Endometrial microvascular endothelial cells (primary cell): Measurements from ENCODE around the gene TCF7L2. TPM values are rescaled to one million over a fixed set of nuclear protein-coding genes. Genes with fewer than 3 reads are reported as not detected.

Source experiments
- in situ Hi-C: cut with HindIII; loops from 2 replicates; pipeline ENCODE4 v1.10.0; 2017; ENCODE audit warnings: low sequenced_read_pairs, low pct_unique_long_range_greater_than_20kb; ENCODE audit errors: inconsistent ontology term
- total RNA-seq: library from RNA; depleted of rRNA; stranded (reverse); fragments of >200 nt; gene quantifications from one replicate; pipeline ENCODE4 v1.2.3, GENCODE V29; 2015; ENCODE audit errors: inconsistent ontology term

The TCF7L2 gene
- 3.8 TPM for total RNA-seq

DNA sequence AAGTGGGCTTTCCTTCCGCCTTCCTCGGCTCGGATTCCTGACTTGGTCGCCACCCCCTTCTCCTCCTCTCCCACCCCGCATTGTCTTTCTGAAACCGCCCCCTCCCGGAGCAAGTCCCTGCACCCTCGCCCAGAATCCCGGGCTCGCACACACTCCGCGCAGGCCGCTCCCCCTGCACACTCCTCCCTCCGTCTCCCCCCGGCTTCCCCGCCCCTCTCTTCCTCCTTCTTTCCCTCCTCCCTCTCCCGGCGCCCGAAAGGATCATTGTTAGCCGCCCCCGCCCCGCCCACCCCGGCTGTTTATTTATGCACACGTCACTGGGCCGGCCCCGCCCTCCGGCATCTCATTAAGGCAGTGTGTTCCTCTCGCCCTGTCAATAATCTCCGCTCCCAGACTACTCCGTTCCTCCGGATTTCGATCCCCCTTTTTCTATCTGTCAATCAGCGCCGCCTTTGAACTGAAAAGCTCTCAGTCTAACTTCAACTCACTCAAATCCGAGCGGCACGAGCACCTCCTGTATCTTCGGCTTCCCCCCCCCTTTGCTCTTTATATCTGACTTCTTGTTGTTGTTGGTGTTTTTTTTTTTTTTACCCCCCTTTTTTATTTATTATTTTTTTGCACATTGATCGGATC, at the start of gene TCF7L2:
TCF7L2 (plus strand) TSS at position 373 of the 633 bp plus-strand sequence. CDS start 510 bp downstream, outside the sequence.
- in situ Hi-C loops = no loop called here

DNA sequence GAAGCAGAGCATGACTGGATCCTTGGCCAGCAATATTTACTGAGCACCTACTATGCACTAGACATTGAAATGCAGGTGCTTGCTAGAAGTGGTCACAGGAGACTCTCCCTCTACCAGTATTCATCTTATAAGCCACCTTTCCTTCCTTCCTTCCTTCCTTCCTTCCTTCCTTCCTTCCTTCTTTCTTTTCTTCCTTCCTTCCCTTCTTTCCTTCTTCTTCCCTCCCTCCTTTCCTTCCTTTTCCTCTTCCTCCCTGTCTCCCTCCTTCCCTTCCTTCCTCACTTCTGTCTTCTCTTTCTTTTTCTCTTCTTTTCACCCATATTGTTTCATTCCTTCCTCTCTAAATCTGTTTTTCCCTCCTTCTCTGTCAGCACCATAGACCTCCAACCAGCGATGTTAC, 47.3 kb upstream of the TCF7L2 start:
- in situ Hi-C loops = no loop called here

- in situ Hi-C loops = no loop called here
Observed at GRCh38 chr10:112904000-112904399, 46.0 kb upstream of the TCF7L2 start.

DNA sequence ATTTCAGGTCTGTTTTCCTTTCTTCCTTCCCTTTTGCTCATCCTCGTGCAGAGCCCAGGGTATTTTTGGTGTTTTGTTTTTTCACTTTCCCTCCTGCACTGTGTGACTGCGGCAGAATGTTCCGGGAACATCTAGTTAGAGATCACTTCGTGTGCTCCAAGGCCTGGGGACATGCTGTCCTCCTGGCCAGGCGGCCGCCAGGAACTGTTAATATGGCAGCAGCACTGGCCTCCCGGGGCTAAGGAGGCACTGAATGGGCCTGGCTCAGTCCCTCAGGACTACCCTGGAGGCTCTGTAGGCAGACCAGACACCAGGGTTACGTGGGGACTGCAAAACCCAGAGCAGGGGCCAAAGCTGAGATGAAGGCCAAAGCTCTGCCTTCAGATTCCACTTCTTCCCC, 43.1 kb upstream of the TCF7L2 start:
- in situ Hi-C loops = no loop called here

GRCh38 chr10:112907893-112908292, 42.2 kb upstream of the TCF7L2 start:
- in situ Hi-C loops = no loop called here

GRCh38 chr10:112911206-112911605, 38.8 kb upstream of the TCF7L2 start:
- in situ Hi-C loops = no loop called here

GRCh38 chr10:112912410-112912928, 37.6 kb upstream of the TCF7L2 start:
- in situ Hi-C loops = no loop called here

DNA sequence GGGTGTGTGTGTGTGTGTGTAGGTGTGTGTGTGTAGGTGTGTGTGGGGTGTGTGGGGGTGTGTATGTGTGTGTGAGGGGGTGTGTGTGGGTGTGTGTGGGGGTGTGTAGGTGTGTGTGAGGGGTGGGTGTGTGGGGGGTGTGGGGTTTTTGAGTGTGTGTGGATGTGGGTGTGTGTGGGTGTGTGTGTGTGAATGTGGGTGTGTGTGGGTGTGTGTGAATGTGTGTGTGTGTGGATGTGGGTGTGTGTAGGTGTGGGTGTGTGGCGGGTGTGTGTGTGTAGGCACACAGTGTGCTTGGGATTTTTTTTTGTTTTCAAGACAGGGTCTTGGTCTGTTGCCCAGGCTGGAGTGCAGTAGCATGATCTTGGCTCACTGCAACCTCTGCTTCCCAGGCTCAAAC, 36.8 kb upstream of the TCF7L2 start:
- in situ Hi-C loops = no loop called here

- in situ Hi-C loops = no loop called here
Observed at GRCh38 chr10:112913661-112914287, 36.3 kb upstream of the TCF7L2 start.

GRCh38 chr10:112914288-112914952, 35.6 kb upstream of the TCF7L2 start:
- in situ Hi-C loops = no loop called here

- in situ Hi-C loops = no loop called here
Observed at GRCh38 chr10:112915590-112916572, 34.2 kb upstream of the TCF7L2 start.

- in situ Hi-C loops = no loop called here
Observed at GRCh38 chr10:112917681-112918080, 32.4 kb upstream of the TCF7L2 start.

- in situ Hi-C loops = no loop called here
Observed at GRCh38 chr10:112918771-112919170, 31.3 kb upstream of the TCF7L2 start.

DNA sequence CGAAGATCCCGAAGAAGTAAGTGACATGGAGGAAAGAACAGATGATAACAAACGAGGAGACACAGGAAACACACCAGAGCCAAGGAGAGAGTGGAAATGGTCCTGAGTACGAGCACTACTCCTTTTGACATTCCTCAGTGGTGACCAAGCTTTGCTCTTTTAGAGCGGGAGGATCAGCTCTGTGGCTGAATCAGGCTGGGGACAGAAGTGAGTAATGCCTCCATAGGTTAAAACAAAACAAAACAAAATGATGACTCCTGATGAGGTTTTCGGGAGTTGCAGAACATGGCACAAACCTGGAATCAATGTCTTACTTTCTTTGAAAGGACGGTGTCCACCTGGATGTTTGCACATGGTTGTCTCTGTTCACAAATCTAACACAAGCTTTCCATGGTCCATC, 30.3 kb upstream of the TCF7L2 start:
- in situ Hi-C loops = no loop called here

DNA sequence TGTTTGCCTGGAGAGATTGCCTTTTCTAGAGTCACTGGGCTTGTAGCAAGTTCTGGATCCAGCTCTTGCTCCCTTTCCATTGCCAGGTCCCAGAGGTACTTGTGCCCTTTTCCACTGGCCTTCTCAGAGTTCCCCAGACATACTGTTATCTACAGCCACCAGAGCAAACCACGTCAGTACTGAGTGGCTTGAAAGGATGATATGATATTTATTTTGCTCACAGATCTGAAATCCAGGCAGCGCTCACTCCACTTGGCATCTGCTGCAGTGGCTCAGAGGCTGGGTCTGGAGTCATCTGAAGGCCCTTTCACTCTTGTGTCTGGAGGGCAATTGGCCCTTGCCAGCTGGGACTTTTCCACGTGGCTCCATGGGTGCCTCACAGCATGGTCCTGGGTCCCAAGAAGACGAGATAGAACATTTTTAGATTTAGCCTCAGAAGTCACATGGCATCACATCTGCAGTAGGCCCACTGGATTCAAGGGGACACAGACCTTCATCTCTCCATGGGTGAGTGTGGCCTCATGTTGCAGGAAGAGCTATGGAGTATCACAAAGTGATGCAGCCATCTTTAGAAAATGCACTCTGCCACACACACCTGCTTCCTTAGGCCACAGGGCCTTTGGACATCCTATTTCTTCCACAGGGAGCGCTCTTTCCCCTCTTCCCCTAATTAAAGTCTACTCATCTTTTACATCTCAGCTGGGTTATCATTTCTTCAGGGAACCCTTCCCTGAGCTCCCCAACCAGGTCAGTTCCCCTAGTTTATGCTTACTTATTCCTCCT, 22.9 kb upstream of the TCF7L2 start:
- in situ Hi-C loops = no loop called here

- in situ Hi-C loops = no loop called here
Observed at GRCh38 chr10:112927980-112928379, 22.1 kb upstream of the TCF7L2 start.

DNA sequence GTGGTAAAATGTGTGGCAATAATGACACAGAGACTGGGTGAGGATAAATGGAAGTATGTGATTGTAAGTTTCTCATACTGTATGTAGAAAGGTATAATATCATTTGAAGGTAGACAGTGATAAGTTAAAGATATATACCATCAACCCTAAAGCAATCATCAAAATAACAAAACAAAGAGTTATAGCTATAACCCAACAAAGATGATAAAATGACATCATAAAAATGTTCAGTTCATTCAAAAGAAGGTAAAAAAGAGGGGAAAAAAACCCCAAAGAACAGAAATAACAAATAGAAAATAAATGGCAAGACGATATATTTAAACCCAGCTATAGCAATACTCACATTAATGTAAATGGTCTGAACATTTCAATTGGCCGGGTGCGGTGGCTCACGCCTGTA, 17.4 kb upstream of the TCF7L2 start:
- in situ Hi-C loops = no loop called here

DNA sequence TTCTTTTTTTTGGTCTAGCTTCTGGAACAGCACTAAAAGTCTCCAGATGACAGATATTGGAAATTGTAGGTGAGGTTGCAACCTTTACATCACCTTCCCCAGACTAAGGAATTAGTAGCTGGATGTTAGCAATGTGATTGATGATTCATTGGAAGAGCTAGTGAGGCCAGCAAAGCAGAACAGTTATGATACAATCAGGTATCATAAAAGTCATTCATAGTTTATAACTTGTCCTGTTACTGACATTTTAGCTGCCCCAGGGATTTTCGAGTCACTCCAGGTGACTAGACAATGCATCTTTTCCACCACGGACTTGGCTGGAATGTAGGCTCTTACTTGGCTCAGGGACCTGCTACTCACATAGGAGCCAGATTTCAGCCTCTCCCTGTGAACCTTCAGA, 15.9 kb upstream of the TCF7L2 start:
- in situ Hi-C loops = no loop called here
